Mucosa of descending colon (tissue), 3 donors: ENCODE results near the gene CCDC85A. TPM values are rescaled to one million over a fixed set of nuclear protein-coding genes. Genes with fewer than 3 reads are reported as not detected.

Source experiments
- ATAC-seq: fragments of 200-7000 bp; cut with Tn5 transposase; one replicate; pipeline ENCODE4 v1.9.1; 2020; ENCODE audit warnings: mild to moderate bottlenecking, moderate library complexity
- DNase-seq, 3 donors: peaks; one replicate each; pipeline ENCODE4 v3.0.0-alpha.2; 2020
- H3K36me3 ChIP-seq: fragments of 200-600 bp; one replicate; pipeline ENCODE4 v1.8.0; 2021; ENCODE audit warnings: low read depth, mild to moderate bottlenecking
- H3K4me1 ChIP-seq: fragments of 200-600 bp; one replicate; pipeline ENCODE4 v1.8.0; 2021; ENCODE audit warnings: low read depth, mild to moderate bottlenecking
- H3K4me3 ChIP-seq: fragments of 200-600 bp; one replicate; pipeline ENCODE4 v1.8.0; 2021; ENCODE audit warnings: mild to moderate bottlenecking
- H3K9me3 ChIP-seq: fragments of 200-600 bp; one replicate; pipeline ENCODE4 v1.8.0; 2021; ENCODE audit warnings: mild to moderate bottlenecking
- intact Hi-C, 2 donors: fragments of 100-400 bp; cut with DNase I in 1 of 2; cut with micrococcal nuclease in 1 of 2; formaldehyde crosslinking; loops; one replicate each; pipeline versions ENCODE4 v1.11.0 to v1.11.1; 2022; cut with DNase I, micrococcal nuclease
- total RNA-seq, 3 donors: library from RNA; stranded (reverse); fragmentation: NEBNext Ultra II Directional in 2 of 3; extraction: Animal tissue kit (Norgen Biotek cat#: 25700) in 2 of 3; gene quantifications; one replicate each; pipeline versions ENCODE4 v1.2.1 to v1.2.4, GENCODE V29; 2021 to 2023
- TF ChIP-seq, protein P1 (sequence below): fragments of 200-600 bp; IDR thresholded peaks from one replicate; pipeline ENCODE4 v1.8.0; 2022; ENCODE audit warnings: antibody characterized with exemption, mild to moderate bottlenecking
- donor health status: DM: no; HTN: no; CAD: no; lungs with moderate emphysema.
- donor health status: DM: no; HTN: no; CAD: no.
- donor health status: DM: no; HTN: yes; CAD: no.

CCDC85A gene
- total RNA-seq, 3 donors from 2014 or later = 0.41 to 2.7 (median 0.49) TPM

- Histone ChIP-seq H3K36me3 (no peaks in the 10 kb centered on the region), H3K9me3 (no peaks in the 10 kb centered on the region), H3K4me3 (no peak overlapping the region), H3K4me1 (no peaks in the 10 kb centered on the region)
- intact Hi-C loops = no loop called here
- TF ChIP-seq, protein P1, sequence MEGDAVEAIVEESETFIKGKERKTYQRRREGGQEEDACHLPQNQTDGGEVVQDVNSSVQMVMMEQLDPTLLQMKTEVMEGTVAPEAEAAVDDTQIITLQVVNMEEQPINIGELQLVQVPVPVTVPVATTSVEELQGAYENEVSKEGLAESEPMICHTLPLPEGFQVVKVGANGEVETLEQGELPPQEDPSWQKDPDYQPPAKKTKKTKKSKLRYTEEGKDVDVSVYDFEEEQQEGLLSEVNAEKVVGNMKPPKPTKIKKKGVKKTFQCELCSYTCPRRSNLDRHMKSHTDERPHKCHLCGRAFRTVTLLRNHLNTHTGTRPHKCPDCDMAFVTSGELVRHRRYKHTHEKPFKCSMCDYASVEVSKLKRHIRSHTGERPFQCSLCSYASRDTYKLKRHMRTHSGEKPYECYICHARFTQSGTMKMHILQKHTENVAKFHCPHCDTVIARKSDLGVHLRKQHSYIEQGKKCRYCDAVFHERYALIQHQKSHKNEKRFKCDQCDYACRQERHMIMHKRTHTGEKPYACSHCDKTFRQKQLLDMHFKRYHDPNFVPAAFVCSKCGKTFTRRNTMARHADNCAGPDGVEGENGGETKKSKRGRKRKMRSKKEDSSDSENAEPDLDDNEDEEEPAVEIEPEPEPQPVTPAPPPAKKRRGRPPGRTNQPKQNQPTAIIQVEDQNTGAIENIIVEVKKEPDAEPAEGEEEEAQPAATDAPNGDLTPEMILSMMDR = no peak
- DNase-seq (no peak), ATAC-seq (no peak)
Measured at GRCh38 chr2:56206250-56206649, 22.5 kb downstream of the CCDC85A start.

GRCh38 chr2:56207760-56208159 is 24.0 kb downstream of the CCDC85A start:
- DNase-seq = no peak
- intact Hi-C loops = no loop called here
- TF ChIP-seq, protein P1 = no peak
- no peaks in the 10 kb centered on the region for H3K4me1 ChIP-seq
- H3K9me3 ChIP-seq = no peaks in the 10 kb centered on the region
- no peak for ATAC-seq
- H3K36me3 ChIP-seq = no peaks in the 10 kb centered on the region
- no peak overlapping the region for H3K4me3 ChIP-seq

- intact Hi-C loops = no loop called here
- DNase-seq = no peak
- H3K9me3 ChIP-seq = no peaks in the 10 kb centered on the region
- TF ChIP-seq, protein P1 = no peak
- no peak for ATAC-seq
- no peak overlapping the region for H3K4me3 ChIP-seq
- no peaks in the 10 kb centered on the region for H3K36me3 ChIP-seq
- H3K4me1 ChIP-seq = no peaks in the 10 kb centered on the region
Measured at GRCh38 chr2:56208380-56208779, 24.6 kb downstream of the CCDC85A start.

DNA sequence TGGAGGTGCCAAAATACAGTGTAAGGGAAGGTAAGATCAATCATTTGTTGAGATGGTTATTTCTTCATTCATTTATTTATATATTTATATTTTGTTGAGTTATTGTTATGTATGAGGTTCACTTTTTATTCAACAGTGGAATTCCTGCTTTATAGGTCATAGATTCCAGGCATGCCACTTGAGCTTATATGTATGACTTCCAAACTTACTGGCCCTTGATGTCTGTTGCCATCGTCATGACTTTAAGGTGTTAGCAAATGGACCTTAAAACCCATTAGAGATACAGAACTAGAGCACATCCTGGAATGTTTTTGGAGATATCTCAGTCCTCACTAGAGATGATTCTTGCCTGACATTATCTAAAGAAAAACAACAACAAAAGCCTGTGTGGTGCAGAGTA is 25.9 kb downstream of the CCDC85A start:
- H3K4me1 ChIP-seq = no peaks in the 10 kb centered on the region
- no peak overlapping the region for H3K4me3 ChIP-seq
- no peaks in the 10 kb centered on the region for H3K9me3 ChIP-seq
- intact Hi-C loops = no loop called here
- H3K36me3 ChIP-seq = no peaks in the 10 kb centered on the region
- DNase-seq (no peak), ATAC-seq (no peak)
- TF ChIP-seq, protein P1 = no peak

- ATAC-seq (no peak), DNase-seq (no peak)
- Histone ChIP-seq H3K9me3 (no peaks in the 10 kb centered on the region), H3K4me3 (no peak overlapping the region), H3K36me3 (no peaks in the 10 kb centered on the region), H3K4me1 (no peaks in the 10 kb centered on the region)
- TF ChIP-seq, protein P1 = no peak
- intact Hi-C loops = no loop called here
Measured at GRCh38 chr2:56210291-56210690, 26.5 kb downstream of the CCDC85A start.

DNA sequence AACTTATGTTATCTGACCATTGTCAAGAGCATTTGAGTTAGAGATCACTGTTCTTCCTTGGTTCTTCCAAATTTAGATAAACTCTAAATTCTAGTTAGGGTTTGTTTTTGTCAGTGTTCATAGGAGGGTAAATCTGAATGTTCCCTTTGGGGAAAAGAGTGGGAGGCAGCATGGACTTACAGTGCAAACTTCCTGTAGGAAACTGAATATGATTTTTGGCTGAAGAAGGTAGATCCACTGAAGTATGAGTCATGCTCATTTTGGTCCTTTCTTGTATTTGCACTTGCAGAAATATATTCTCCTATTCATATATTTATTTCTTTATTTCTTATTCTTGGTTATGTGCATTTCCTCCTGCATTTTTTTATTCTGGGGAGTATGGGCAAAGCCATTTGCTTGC is 27.3 kb downstream of the CCDC85A start:
- TF ChIP-seq, protein P1 = no peak
- no peaks in the 10 kb centered on the region for H3K36me3 ChIP-seq
- intact Hi-C loops = no loop called here
- ATAC-seq (no peak), DNase-seq (no peak)
- no peaks in the 10 kb centered on the region for H3K4me1 ChIP-seq
- H3K4me3 ChIP-seq = no peak overlapping the region
- no peaks in the 10 kb centered on the region for H3K9me3 ChIP-seq
